HepG2 (cell line): Measurements from ENCODE around the gene C1S. TPM values are rescaled to one million over a fixed set of nuclear protein-coding genes. Genes with fewer than 3 reads are reported as not detected.
A peak's percentile ranks its signal among the peaks of the same experiment; 100 is the strongest.

Source experiments
- CEBPZ ChIP-seq: IDR thresholded peaks from 2 replicates; pipeline ENCODE4 v1.6.1; 2012; ENCODE audit warnings: low read length, improper control_type of control experiment
- GATA4 ChIP-seq: sonication (generic); IDR thresholded peaks from 2 replicates; pipeline ENCODE4 v1.6.1; 2016; ENCODE audit warnings: antibody characterized with exemption, low read depth, borderline replicate concordance
- HES4 ChIP-seq: sonication (generic); formaldehyde crosslinking; IDR thresholded peaks from 2 replicates; pipeline ENCODE4 v1.9.0; 2021; ENCODE audit warnings: mild to moderate bottlenecking, missing genetic modification reagents, borderline replicate concordance
- KAT2B ChIP-seq: fragments of 150-350 bp; IDR thresholded peaks from 2 replicates; pipeline ENCODE4 v1.6.1; 2014; ENCODE audit warnings: low read depth, low read length, borderline replicate concordance
- NR2F6 ChIP-seq, 2 experiments: IDR thresholded peaks; 2 replicates each; pipeline ENCODE4 v1.6.1; 2016; ENCODE audit warnings: antibody characterized with exemption in 1 of 2, mild to moderate bottlenecking in 1 of 2
- PCBP1 ChIP-seq: fragments of 200-400 bp; formaldehyde crosslinking; IDR thresholded peaks from 2 replicates; pipeline ENCODE4 v1.6.1; 2017; ENCODE audit warnings: mild to moderate bottlenecking, low read depth, low read length, borderline replicate concordance
- RFX3 ChIP-seq: IDR thresholded peaks from 2 replicates; pipeline ENCODE4 v1.6.1; 2016; ENCODE audit warnings: missing biosample characterization, missing genetic modification reagents
- TP53 ChIP-seq: sonication (generic); formaldehyde crosslinking; conservative IDR thresholded peaks from 2 replicates; pipeline ENCODE4 v1.4.0; 2020; ENCODE audit warnings: missing genetic modification reagents
- ZBTB20 ChIP-seq: sonication (generic); formaldehyde crosslinking; IDR thresholded peaks from 2 replicates; pipeline ENCODE4 v1.8.1; 2023; ENCODE audit warnings: missing genetic modification reagents, low read depth, mild to moderate bottlenecking, borderline replicate concordance
- ZNF296 ChIP-seq: sonication (generic); formaldehyde crosslinking; conservative IDR thresholded peaks from 2 replicates; pipeline ENCODE4 v1.5.0; 2020; ENCODE audit warnings: mild to moderate bottlenecking, missing genetic modification reagents
- ZNF343 ChIP-seq: sonication (generic); formaldehyde crosslinking; IDR thresholded peaks from 2 replicates; pipeline ENCODE4 v1.4.0; 2020; ENCODE audit warnings: mild to moderate bottlenecking, missing genetic modification reagents
- ZZZ3 ChIP-seq: sonication (generic); formaldehyde crosslinking; IDR thresholded peaks from 2 replicates; pipeline ENCODE4 v1.4.0; 2020; ENCODE audit warnings: missing genetic modification reagents, mild to moderate bottlenecking, borderline replicate concordance
- polyA plus RNA-seq, 8 experiments: library from polyadenylated mRNA; depleted of rRNA in 3 of 8; stranded (reverse) in 7 of 8; unstranded in 1 of 8; fragments of >200 nt; fragmentation: Illumina TruSeq in 4 of 8; extraction: Trizol in 4 of 8; gene quantifications; 2 replicates each; pipeline versions ENCODE4 v1.2.1 to v1.2.3, GENCODE V29; 2011 to 2016; ENCODE audit warnings: low read depth in 4 of 8, missing spikeins in 1 of 8, mixed read lengths in 1 of 8; ENCODE audit not compliant: insufficient read depth in 1 of 8
- total RNA-seq, 5 experiments: library from RNA; depleted of rRNA; stranded (reverse); fragments of >200 nt; fragmentation: Illumina TruSeq; extraction: Trizol; gene quantifications; 2 replicates each; pipeline ENCODE4 v1.2.3, GENCODE V29; 2016; ENCODE audit warnings: low read depth in 1 of 5
- TF ChIP-seq, protein P1 (sequence below): sonication (generic); formaldehyde crosslinking; IDR thresholded peaks from 2 replicates; pipeline ENCODE4 v1.4.0; 2020; ENCODE audit warnings: mild to moderate bottlenecking, missing genetic modification reagents
- TF ChIP-seq, protein P2 (sequence below): sonication (generic); formaldehyde crosslinking; IDR thresholded peaks from 2 replicates; pipeline ENCODE4 v1.5.0; 2020; ENCODE audit warnings: missing genetic modification reagents
- TF ChIP-seq, protein P3 (sequence below): sonication (generic); formaldehyde crosslinking; IDR thresholded peaks from 2 replicates; pipeline ENCODE4 v1.5.1; 2020; ENCODE audit warnings: mild to moderate bottlenecking, missing genetic modification reagents

Gene C1S
- total and polyA plus RNA-seq, 2 of the 13 experiments (the other 11 are each of a cell fraction or from before 2014, with no cell fraction given), result 14.5 to 18.2 TPM

DNA sequence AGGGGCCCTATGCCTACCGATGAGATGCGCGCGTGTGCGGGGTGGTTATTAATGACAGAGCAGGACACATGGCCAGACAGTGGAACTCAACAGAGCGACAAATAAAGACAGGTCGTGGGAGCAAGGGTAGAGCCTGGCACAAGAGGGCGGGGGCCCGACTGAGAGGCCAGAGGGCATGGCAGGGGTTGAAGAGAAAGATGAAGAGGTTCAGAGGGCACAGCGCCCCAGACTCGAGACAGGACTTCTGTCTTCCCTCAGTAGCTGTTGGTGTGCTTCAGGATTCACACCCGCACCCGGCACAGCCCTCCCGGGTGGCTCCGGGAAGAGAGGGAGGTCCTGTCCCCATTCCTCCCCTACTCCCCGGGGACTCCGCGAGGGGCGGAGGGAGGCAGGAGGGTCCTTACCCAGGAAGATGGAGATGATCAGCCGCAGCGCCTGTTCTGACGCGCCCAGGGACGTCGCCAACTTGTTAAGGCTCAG is 42.6 kb upstream of the C1S start (continued):
- TF ChIP-seq, protein P1, sequence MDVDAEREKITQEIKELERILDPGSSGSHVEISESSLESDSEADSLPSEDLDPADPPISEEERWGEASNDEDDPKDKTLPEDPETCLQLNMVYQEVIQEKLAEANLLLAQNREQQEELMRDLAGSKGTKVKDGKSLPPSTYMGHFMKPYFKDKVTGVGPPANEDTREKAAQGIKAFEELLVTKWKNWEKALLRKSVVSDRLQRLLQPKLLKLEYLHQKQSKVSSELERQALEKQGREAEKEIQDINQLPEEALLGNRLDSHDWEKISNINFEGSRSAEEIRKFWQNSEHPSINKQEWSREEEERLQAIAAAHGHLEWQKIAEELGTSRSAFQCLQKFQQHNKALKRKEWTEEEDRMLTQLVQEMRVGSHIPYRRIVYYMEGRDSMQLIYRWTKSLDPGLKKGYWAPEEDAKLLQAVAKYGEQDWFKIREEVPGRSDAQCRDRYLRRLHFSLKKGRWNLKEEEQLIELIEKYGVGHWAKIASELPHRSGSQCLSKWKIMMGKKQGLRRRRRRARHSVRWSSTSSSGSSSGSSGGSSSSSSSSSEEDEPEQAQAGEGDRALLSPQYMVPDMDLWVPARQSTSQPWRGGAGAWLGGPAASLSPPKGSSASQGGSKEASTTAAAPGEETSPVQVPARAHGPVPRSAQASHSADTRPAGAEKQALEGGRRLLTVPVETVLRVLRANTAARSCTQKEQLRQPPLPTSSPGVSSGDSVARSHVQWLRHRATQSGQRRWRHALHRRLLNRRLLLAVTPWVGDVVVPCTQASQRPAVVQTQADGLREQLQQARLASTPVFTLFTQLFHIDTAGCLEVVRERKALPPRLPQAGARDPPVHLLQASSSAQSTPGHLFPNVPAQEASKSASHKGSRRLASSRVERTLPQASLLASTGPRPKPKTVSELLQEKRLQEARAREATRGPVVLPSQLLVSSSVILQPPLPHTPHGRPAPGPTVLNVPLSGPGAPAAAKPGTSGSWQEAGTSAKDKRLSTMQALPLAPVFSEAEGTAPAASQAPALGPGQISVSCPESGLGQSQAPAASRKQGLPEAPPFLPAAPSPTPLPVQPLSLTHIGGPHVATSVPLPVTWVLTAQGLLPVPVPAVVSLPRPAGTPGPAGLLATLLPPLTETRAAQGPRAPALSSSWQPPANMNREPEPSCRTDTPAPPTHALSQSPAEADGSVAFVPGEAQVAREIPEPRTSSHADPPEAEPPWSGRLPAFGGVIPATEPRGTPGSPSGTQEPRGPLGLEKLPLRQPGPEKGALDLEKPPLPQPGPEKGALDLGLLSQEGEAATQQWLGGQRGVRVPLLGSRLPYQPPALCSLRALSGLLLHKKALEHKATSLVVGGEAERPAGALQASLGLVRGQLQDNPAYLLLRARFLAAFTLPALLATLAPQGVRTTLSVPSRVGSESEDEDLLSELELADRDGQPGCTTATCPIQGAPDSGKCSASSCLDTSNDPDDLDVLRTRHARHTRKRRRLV (CRISPR knock-in tag), result no peak
- TF ChIP-seq ZZZ3 (CRISPR knock-in tag) (no peak), PCBP1 (peak; percentile 28; the same call in 1 of the 2 replicates), NR2F6 (IDR thresholded peaks at IDR 0.05) (no peak), NR2F6 (CRISPR knock-in tag; IDR thresholded peaks at IDR 0.05) (no peak), ZNF343 (CRISPR knock-in tag) (0 out of 2 replicates have a peak, but pooled peaks have one; percentile 16), CEBPZ (no peak), ZBTB20 (0 out of 2 replicates have a peak, but pooled peaks have one; percentile 10), GATA4 (no peak), ZNF296 (no peak), KAT2B (no peak), HES4 (CRISPR knock-in tag) (peak; percentile 37; the same call in 1 of the 2 replicates), RFX3 (CRISPR knock-in tag) (no peak), TP53 (no peak)
- TF ChIP-seq, protein P2, sequence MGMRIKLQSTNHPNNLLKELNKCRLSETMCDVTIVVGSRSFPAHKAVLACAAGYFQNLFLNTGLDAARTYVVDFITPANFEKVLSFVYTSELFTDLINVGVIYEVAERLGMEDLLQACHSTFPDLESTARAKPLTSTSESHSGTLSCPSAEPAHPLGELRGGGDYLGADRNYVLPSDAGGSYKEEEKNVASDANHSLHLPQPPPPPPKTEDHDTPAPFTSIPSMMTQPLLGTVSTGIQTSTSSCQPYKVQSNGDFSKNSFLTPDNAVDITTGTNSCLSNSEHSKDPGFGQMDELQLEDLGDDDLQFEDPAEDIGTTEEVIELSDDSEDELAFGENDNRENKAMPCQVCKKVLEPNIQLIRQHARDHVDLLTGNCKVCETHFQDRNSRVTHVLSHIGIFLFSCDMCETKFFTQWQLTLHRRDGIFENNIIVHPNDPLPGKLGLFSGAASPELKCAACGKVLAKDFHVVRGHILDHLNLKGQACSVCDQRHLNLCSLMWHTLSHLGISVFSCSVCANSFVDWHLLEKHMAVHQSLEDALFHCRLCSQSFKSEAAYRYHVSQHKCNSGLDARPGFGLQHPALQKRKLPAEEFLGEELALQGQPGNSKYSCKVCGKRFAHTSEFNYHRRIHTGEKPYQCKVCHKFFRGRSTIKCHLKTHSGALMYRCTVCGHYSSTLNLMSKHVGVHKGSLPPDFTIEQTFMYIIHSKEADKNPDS (CRISPR knock-in tag), result no peak; the same call in 1 of the 2 replicates
- TF ChIP-seq, protein P3, sequence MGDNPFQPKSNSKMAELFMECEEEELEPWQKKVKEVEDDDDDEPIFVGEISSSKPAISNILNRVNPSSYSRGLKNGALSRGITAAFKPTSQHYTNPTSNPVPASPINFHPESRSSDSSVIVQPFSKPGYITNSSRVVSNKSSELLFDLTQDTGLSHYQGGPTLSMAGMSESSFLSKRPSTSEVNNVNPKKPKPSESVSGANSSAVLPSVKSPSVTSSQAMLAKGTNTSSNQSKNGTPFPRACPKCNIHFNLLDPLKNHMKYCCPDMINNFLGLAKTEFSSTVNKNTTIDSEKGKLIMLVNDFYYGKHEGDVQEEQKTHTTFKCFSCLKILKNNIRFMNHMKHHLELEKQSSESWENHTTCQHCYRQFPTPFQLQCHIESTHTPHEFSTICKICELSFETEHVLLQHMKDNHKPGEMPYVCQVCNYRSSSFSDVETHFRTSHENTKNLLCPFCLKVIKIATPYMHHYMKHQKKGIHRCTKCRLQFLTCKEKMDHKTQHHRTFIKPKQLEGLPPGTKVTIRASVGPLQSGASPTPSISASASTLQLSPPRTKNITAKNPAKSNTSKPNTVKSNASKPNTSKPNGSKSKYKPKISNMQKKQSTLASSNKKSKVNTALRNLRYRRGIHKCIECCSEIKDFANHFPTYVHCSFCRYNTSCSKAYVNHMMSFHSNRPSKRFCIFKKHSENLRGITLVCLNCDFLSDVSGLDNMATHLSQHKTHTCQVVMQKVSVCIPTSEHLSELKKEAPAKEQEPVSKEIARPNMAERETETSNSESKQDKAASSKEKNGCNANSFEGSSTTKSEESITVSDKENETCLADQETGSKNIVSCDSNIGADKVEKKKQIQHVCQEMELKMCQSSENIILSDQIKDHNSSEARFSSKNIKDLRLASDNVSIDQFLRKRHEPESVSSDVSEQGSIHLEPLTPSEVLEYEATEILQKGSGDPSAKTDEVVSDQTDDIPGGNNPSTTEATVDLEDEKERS (CRISPR knock-in tag), result no peak
